Stimulated activated CD8-positive, alpha-beta memory T cell treated with anti-CD3 and anti-CD28 coated beads, Interleukin-4, amount 100 ng/mL, for 24 hours (primary cell): ENCODE results near the gene SLC6A1.

Experiments used
- DNase-seq: peaks from one replicate; pipeline ENCODE4 v3.0.0-alpha.2; 2020; ENCODE audit warnings: low read depth

Gene SLC6A1

DNA sequence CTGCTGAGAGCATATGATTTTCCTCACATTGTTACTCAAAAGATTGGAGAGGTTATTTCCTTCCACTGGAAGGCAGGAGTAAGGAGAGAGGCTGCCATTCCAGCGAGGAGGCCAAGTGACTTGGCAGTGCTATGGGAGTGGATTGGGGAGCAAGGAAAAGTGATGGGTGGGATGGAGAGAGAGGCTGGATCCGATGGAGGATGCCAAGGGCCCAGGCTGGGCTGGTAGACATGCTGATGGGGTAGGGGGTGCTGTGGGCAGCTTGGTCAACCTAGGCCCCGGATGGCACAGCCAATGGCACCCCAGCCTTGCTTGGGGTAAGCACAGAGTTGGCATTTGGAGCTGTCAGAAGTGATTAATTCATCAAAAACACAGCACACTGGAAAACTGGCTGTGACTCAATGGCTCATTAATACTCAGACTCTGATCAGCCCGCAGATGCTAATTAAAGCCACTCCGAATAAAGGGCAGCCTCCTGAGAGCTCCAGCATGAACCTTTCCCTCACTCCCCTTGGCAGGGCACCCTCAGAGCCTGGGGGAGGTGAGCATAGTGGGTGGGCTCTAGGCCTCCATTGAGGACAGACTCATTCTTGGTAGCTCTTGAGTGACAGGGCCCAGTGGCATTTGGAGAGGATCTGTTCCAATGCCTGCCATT is 22.1 kb upstream of the SLC6A1 start:
- no peak for DNase-seq

DNA sequence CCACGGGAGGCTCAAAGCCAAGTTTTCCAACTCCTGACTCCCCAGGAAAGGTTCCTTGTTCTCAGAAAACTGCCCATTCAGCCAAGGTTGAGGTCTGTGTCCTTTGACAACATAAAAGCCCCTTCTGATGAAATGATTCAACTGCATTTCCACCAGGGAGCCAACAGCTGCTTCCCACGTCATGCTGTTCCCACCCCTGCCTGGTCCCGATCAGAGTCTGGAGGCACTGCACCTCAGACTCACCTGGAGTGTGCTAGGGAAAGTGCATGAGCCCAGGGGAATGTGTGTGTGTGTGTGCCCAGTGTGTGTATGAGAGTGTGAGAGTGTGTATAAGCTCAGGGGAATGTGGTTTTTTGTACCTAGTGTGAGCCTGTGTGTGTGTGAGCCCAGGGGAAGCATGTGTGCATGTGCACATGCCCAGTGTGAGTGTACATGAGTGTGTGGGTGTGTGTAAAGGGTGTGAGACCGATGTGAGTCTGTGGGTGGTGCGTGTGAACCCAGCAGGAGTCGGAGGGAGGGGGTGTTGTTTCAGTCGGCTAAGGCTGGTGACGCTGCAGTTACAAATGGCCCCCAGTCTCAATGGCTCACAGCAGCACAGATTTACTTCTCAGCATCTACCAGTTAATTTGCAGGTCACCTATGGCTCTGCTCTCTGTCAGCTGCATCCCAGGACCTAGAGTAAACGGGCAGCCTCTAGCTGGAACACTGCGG is 20.3 kb upstream of the SLC6A1 start:
- no peak for DNase-seq

DNA sequence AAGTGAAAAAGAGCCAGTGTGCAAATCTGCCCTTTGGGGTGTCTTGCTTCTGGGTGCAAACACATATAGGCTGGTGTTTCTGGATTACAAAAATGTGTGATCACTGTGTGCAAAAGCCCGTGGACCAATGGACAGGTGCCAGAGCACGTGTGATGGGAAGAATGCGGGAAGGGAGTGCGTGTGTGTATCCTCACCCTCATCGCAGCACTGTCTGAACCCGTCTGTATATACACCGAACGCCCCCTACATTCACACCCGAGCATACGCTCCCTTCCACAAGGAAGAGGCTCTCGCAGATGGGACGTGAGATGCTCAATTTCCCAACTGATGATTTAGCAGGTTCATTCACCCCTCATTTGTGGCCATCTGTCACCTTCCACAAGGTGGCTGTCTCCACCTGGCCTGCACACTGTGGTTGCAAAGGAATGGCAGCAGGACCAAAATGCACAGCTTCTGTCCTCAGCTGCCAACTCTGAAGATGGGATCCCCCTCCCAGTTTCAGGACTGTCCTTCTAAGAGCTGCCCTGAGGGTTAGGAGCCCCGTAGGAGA is 19.4 kb upstream of the SLC6A1 start:
- DNase-seq: no peak

DNA sequence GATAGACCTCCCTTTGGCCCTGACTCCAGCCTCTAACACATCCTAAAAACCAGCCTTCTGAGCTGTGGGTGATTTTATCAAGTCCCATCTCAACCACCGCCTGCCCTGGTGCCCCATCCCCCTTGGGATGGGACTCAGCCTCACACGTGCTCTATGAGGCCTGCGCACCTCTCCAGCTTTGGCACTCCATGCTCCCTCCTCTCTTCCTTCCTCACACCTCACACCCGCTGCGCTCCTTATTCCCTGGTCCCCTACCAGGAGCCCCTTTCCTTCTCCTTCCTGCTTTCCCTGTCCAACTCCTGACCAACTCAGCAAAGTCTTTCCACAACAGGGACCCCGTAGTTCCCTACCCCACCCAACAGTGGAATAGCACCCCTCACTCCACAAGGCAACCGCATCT is 18.4 kb upstream of the SLC6A1 start:
- DNase-seq: no peak

DNA sequence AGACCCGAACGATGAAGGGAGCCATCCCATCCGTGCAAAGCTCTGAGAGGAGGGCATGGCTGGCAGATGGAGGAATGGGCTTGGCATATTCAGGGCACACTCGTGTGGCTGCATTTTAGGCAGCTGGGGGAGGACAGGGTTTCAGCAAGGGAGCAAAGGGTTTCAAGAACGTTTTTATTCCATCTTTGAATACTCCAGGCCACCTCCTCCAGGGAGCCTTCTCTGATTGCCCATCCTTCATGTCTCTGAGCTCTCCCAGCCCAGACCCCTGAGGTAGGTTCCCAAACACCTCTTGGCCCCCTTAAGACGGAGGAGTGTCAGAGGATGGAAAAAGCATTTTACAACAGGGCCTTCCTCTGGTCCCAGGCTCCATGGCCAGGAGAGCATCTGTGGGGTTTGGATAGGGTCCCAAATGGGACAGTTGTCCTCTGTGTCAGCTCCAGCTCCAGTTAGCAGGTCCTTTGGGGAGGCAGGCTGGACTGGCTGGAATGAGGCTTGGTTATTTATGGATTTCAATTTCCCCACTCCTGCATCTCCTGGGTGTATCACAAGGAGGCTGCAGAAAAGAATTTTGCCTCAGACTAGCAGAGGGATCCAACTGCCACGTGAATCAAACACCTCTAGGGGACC is 17.7 kb upstream of the SLC6A1 start:
- DNase-seq: no peak

DNA sequence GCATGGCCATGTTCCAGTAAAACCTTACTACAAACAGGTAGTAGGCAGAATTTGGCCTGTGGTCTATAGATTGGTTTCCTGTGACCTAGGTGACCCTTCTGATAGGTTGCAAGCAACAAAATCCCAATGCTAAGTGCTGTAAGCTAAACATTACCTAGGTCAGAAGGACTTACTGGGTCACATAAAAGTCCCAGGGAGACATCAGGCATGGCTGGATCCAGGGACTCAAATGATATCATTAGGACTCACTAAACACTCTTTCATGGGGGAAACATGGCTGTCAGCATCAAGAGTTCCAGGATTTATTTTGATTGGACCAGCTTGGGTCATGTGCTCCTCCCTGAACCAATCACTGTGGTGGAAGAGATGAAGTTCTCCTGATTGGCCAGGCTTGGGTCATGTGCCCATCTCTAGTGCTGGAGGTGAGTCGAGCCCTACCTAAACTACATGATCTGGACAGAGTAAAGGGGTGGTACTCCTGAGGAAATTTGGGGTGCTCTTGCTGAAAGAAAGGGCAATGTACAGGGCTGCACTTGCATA is 16.8 kb upstream of the SLC6A1 start:
- DNase-seq: no peak

DNA sequence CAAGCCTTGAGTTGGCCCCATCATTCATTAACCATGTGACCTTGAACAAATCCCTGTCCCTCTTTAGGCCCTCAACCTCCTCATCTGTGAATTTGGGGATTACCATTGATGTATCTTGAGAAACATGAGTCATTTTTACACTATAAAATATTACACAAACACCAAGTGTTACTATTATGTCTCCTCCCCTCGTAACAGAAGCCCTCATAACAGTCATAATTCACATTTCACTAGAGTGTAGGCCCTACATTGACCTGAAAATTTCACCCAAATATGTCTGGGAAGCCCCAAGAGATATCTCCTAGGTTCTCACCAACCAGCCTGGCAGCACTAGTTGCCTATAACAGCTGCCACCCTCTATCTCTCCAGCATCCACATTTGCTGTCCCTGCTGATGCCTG is 15.8 kb upstream of the SLC6A1 start:
- no peak for DNase-seq

DNA sequence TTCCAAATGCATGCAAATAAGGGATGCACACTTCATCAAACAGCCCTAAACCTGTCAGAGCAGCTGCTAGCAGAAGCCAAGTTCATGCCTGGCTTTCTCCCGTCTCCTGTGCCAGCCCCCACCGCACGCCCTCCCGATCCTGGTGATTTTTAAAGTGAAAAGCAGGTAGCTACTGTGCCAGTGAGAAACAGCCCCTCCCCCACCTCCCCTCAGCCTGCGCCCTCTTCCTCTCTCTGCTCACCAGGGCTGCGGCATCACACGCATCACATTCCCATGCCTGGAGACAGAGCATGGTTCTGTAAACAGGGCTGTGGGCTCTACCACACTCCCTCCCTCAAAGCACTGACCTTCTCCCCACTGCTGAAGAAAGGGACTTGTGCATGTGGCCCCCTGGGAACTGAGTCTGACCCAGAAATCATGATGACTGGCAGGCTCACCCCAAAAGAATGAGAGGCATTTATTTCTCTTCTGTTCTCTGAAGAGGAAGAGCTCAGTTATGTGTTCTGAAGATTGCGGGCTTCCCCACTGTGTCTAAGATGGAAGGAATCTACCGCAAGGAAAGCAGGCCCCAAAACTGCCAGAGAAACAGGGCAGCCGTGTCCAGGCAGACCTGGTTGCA is 14.5 kb upstream of the SLC6A1 start:
- DNase-seq: no peak

DNA sequence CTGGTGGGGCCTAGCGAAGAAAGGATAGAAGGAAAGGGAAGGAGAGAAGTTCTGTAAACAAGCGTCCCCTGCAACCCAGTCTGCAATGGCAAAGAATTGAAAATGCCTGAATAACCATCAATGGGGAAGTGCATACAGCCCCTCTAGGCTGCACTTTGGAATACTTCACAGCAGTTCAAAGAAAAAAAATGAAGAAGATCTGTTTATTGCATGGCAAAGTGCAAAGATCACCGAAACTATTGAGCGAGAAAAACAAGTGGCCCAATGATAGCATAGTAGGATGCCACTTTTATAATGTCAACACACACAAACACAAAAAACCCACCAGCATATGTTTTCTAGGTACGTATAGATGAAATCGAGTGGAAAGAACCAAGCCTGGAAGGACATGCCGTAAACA is 13.6 kb upstream of the SLC6A1 start:
- no peak for DNase-seq

DNA sequence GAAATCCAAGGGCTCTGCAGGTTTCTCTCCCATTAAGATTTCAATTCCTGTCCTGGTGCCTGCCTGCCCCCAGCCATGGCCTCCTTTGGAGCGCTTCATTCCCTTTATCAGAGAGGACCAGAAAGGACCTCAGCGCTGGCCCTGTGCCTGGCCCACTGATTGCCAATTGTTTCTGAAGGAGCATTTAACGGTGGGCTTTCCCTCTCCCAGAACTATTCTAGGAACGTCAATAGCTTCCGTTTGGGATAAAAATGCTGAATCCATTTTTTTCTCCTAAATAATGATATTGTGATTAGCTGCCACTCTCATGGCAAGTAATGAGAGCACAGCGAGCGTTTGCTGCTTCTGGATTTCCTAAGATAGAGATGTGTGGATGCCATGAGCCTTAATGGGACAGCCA is 12.2 kb upstream of the SLC6A1 start:
- no peak for DNase-seq

DNA sequence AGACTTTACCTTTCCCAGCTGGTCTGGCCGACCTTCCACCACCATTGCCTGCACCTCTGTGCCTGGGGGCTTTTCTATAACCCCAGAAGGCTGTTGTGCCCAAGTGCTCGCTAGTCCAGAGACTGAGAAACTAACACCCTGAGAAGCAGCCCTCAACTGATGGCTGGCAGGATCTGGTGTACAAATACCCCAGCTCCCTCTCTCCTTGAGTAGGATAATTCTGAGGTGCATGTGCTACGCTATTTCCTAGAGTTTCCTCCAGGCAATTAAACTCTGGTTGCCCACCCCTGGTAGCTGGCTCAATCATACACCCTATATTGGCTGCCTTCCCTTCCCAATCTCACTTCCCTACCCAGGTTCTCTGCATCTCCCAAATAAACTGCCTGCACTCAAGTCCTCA is 11.5 kb upstream of the SLC6A1 start:
- no peak for DNase-seq

DNA sequence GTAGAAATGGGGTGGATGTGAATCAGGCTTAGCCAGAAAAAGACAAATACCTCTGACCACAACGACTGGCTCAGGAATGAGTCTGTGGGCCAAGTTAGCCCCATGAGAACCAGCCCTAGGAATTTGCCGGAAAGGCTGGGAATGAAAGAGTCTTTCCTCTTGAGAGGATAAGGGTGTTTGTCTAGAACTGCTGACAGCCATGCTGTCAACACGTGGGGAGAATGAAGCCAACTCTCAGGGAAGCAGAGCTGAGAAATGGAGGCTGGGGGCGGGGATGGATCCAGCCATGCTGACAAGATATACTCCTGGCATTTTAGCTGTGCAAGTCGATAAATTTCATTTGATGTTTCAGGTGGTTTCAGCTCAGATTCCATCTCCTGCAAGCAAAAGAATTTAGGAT is 10.6 kb upstream of the SLC6A1 start:
- no peak for DNase-seq

DNA sequence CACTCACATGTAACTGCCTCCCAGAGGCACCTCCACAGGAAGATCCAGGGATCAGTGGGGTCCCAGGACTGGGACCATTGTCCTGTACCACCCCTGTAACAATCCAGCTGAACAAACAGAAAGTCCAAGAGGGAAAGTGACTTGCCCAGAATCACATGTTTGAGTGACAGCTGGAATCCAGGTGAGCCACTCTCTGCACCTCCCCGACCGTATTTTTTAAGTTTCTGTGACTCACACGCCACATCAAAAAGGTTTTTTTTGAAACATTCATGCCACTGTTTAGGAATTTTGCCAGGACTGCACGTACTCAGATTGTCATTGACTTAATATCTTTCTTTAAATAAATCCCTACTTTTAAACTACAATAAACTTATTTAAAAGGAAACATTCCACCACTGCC is 9.8 kb upstream of the SLC6A1 start:
- DNase-seq: no peak

DNA sequence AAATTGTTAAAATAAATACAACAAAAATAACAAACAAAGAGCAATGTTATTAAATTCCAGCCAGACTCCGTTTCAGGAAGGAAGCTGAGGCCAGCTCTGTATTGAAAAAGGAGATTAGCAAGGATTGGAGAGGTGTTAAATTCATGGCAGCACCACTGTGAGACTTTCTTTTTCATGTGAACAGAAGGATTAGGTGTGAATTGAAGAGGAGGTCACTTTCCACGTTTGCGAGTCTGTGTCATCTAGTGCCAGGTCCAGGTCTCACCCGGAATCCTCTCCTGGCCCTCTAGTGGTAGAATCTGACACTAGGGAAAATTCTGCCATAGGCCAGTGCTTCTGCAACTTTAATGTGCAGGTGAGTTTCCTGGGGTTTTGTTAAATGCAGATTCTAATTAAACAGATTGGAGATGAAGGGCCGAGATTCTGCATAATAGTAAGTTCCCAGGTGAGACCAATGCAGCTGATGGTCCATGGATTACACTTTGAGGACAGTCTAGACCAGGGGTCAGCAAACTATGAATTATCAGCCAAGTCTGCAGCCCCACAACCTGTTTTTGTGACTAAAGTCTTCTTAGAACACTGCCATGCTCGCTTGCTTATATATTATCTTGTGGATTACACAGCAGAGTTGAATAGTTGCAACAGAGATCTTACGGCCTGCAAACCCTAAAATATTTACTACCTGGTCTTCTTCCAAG is 9.2 kb upstream of the SLC6A1 start:
- DNase-seq: no peak

DNA sequence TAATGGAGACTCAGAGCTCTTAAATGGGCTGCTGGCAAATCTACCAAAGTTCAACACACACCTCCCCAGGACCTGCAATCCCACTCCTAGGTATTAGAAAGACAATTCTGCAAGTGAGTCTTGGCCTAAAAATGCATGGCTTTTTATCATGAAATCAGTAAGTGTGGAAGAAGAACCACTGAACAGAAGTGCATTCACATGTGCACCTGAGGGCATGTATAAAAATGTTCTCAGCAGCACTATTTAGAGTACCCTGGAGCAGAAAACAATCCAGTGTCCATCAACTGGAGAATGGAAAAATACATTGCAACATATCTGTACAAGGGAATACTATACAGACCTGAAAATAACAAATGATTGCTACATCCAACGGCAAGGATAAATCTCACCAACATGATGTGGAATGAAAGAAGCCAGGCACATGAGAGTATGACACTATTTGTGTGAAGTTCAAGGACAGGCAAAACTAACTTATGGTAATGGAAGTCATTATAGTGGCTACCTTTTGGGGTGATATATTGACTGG is 8.1 kb upstream of the SLC6A1 start:
- DNase-seq: no peak

DNA sequence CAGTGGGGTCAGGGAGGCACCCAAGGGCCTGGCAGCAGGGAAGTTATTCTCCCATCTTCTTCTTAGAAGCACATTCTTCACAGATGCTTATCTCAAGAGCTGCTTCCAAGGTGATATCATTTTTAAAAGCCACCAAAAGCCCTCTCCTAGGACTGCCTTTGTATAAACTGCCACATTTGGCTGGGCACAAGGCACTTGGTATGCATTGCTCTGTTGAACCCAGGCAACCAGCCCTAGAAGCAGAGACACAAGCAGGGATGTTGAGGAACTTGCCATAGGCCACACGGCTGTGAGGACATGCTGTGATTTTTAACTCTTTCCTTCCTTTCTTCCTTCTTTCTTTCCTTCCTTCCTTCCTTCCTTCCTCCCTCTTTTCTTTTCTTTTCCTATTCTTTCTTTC is 7.4 kb upstream of the SLC6A1 start:
- DNase-seq: no peak

DNA sequence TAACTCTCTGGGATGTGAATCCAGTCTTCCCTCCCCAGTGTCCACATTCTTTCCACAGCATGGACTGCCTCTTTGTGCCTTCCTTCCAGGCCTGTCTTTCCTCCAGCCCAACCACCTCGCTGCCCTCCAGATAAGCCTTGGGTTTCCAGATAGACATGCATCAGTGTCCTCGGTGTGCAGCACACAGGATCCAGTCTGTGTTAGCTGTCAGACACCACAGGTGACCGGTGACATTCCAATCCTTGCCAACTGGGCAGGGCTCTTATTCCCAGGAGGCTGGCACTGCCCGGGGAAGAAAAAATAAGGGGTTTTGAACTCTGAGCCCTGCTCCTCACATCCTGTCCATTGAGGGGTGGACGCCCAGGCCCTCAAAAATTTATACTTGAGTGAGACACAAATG is 6.0 kb upstream of the SLC6A1 start:
- no peak for DNase-seq

DNA sequence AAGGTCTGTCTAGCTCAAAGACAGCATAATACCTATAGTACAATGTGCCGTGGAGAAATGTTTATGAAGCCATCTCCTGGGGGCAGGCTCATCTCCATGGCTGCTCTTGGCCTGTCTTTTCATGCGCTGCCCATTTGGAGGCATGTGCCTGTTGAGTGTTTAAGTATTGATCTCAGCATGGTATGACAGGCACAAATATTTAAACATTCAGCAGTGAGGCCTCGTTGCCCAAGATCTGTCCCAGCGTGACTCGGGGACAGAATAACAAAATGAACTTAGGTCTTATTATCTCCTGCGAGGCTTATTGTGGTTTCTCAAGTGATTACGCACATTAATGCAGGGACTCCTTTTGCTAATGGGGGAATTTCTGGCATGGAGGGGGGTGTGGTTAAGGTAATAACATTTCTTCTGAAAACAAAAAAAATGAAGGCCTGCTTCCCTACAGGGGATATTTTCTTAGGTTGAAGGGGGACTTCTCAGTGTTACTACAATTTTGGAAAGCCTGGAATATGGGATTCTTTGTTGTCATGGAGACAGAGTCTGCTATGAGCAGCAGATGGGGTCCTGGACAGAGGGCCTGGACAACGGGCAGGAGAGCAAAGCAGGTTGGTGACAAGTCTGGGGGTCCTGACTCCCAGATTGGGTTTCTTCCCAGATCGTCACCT is 4.4 kb upstream of the SLC6A1 start:
- DNase-seq: no peak

DNA sequence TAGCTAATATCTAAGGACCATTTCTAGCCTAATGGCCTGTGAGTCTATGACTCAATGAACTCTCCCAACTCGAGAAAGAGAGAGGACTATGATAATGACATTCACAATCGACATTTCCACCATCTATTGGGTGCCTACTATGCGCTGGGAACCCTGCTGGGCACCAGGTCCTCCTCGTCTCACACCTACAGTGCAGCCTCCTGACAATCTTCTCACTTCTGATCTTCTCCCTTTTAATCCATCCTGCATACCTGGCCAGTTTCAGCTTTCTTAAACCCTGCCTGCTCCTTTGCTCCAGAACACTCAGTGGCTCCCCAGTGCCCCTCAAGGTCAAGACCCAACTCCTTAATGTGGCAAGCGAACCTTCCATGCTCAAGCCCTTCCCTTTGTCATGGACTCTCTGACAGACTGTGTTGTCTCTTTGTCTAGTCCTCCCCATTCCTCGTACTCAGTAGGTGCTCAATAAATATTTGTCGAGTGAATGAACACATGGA is 3.5 kb upstream of the SLC6A1 start:
- DNase-seq: no peak

DNA sequence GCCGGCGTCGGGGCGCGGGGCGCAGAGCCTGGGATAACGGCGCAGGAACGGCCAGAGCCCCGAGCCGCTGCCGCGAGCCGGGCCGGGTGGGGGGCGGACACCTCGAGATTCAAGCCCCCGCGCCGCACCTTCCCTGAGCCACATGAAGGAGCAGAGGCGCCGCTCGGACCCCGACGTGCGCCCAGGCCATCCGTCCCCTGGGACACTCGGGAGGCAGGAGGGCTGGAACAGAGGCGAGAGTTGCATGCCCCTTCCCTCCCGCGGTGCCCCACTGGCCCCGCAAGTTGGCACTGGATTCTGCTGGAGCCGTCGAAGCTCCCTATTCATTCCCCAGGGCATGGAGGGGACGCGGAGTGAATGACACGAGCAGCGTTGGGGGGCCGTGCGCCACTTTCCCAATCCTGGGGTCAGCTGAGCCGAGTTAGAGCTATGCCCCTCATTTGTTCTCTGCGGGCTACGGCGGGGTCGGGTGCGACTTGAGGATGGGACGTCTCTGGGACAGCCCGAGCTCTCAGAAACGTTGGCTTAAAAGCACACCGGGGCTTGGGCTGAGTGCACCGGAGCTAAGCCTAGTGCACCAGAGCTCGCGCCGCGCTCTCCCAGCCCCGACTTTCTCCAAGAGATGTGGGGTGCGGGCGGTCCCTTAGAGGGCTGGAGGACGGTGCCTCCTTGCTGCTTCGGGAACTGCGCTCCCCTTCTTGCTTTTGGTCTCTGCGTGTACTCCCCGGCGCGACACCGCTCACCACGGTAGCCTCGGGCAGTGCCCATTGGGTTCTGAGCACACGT is 588 bp downstream of the SLC6A1 start:
- no peak for DNase-seq
